NCI-H1092 treated with DMSO at 0.1 percent for 48 hours (cell line): ENCODE results near the gene PRR23E.

Experiments
- DNase-seq: peaks from one replicate; lab custom pipeline; 2025; lab: John Stamatoyannopoulos, UW

The PRR23E gene

GRCh38 chr3:127226946-127227842 lies 34.3 kb downstream of the PRR23E start:
- DNase-seq = no peak

- DNase-seq = no peak
Observed at GRCh38 chr3:127228866-127229265, 35.9 kb downstream of the PRR23E start.

- no peak for DNase-seq
Observed at GRCh38 chr3:127233371-127233770, 40.4 kb downstream of the PRR23E start.

GRCh38 chr3:127234778-127235177 lies 41.8 kb downstream of the PRR23E start:
- DNase-seq = no peak

GRCh38 chr3:127235706-127236105 lies 42.8 kb downstream of the PRR23E start:
- DNase-seq = no peak

GRCh38 chr3:127237835-127238234 lies 44.9 kb downstream of the PRR23E start:
- DNase-seq = no peak

- no peak for DNase-seq
Observed at GRCh38 chr3:127238602-127239001, 45.7 kb downstream of the PRR23E start.

- no peak for DNase-seq
Observed at GRCh38 chr3:127247292-127247691, 54.4 kb downstream of the PRR23E start.
